Activated T-helper 17 cell treated with anti-CD3 and anti-CD28 coated beads, Interleukin-2, amount 50 U/mL, for 72 hours (primary cell): ENCODE data around the gene SCN1B. TPM values are rescaled to one million over a fixed set of nuclear protein-coding genes. Genes with fewer than 3 reads are reported as not detected.

Experiments used
- ATAC-seq: fragments of 150-1000 bp; cut with Tn5 transposase; replicated peaks from 2 replicates; pipeline ENCODE4 v1.10.0; 2021; ENCODE audit warnings: mild to moderate bottlenecking, moderate library complexity
- H3K27ac Mint-ChIP-seq: one replicate; pipeline ENCODE4 v1.8.0; 2022; ENCODE audit warnings: mixed read lengths
- H3K27me3 Mint-ChIP-seq: one replicate; pipeline ENCODE4 v1.8.0; 2022; ENCODE audit warnings: mixed read lengths
- H3K36me3 Mint-ChIP-seq: one replicate; pipeline ENCODE4 v1.8.0; 2022; ENCODE audit warnings: low read depth, mild to moderate bottlenecking, mixed read lengths
- H3K4me1 Mint-ChIP-seq: one replicate; pipeline ENCODE4 v1.8.0; 2022; ENCODE audit warnings: mixed read lengths
- H3K4me3 Mint-ChIP-seq: one replicate; pipeline ENCODE4 v1.8.0; 2022; ENCODE audit warnings: mild to moderate bottlenecking, mixed read lengths
- H3K9me3 Mint-ChIP-seq: one replicate; pipeline ENCODE4 v1.8.0; 2022; ENCODE audit warnings: mixed read lengths
- total RNA-seq, 2 donors: library from RNA; stranded (reverse); gene quantifications; one replicate each; pipeline ENCODE4 v1.2.3, GENCODE V29; 2022

The SCN1B gene
- total RNA-seq, 2 donors from 2014 or later, result 0.97 to 3.1 TPM

GRCh38 chr19:35073941-35074340 is 43.7 kb downstream of the SCN1B start:
- ATAC-seq, result no peak
- H3K27me3 Mint-ChIP-seq, result peaks cover 8% of the 10 kb centered on the region
- H3K4me1 Mint-ChIP-seq, result peaks cover 5% of the 10 kb centered on the region
- no peaks in the 10 kb centered on the region for H3K9me3 Mint-ChIP-seq
- H3K4me3 Mint-ChIP-seq, result no peak overlapping the region
- H3K27ac Mint-ChIP-seq, result no peak overlapping the region
- H3K36me3 Mint-ChIP-seq, result no peaks in the 10 kb centered on the region

GRCh38 chr19:35074426-35075201 is 44.3 kb downstream of the SCN1B start:
- Mint-ChIP-seq H3K36me3 (no peaks in the 10 kb centered on the region), H3K27ac (no peak overlapping the region), H3K4me1 (peaks cover 5% of the 10 kb centered on the region), H3K4me3 (no peak overlapping the region), H3K27me3 (peaks cover 8% of the 10 kb centered on the region), H3K9me3 (no peaks in the 10 kb centered on the region)
- ATAC-seq, result no peak

- Mint-ChIP-seq H3K9me3 (no peaks in the 10 kb centered on the region), H3K4me1 (peaks cover 5% of the 10 kb centered on the region), H3K27me3 (peaks cover 8% of the 10 kb centered on the region), H3K4me3 (no peak overlapping the region), H3K36me3 (no peaks in the 10 kb centered on the region), H3K27ac (no peak overlapping the region)
- ATAC-seq, result no peak
These were observed 45.1 kb downstream of the SCN1B start for GRCh38 chr19:35075202-35076025.

DNA sequence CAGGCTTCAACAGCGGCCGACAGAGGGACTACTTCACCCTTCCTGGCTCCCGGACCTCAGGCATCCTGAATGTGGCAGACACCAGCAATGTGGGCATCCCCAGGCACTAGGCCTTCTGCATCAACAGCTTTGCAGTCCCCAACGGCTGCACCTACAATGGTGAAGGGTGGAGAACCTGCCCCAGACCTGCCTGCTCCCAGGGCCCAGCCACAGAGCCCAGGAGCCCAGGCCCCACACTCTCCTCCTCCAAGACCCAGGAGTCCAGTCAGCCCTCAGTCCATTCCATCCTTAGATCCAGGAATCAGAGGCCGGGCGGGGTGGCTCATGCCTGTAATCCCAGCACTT is 45.7 kb downstream of the SCN1B start:
- ATAC-seq, result no peak
- no peaks in the 10 kb centered on the region for H3K36me3 Mint-ChIP-seq
- no peak overlapping the region for H3K27ac Mint-ChIP-seq

DNA sequence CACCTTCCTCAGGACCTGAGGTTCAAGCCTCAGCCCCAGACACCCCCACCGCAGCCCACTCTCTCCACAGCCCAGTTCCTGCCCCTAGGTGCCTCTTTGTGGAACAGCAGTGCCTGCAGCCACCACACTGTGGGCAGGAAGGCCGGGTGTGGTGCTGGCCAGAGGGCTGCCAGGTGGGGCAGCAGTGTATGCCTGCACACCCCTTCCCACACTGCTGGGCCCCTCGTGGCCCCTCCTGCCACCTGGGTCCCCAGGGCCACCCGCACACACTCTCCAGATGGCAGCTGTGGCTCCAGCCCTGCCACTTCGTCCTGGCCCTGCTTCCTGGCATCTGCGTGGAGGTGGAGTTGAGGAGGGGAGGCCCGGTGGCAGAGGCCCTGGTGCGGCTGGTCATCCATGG is 46.4 kb downstream of the SCN1B start:
- H3K9me3 Mint-ChIP-seq, result no peaks in the 10 kb centered on the region
- H3K4me3 Mint-ChIP-seq, result no peak overlapping the region
- H3K4me1 Mint-ChIP-seq, result peaks cover 5% of the 10 kb centered on the region
- H3K36me3 Mint-ChIP-seq, result no peaks in the 10 kb centered on the region
- H3K27ac Mint-ChIP-seq, result no peak overlapping the region
- no peak for ATAC-seq
- peaks cover 8% of the 10 kb centered on the region for H3K27me3 Mint-ChIP-seq

More for the DNA sequence above, 45.7 kb downstream of the SCN1B start:
- H3K4me3 Mint-ChIP-seq, result no peak overlapping the region
- H3K27me3 Mint-ChIP-seq, result peaks cover 8% of the 10 kb centered on the region
- no peaks in the 10 kb centered on the region for H3K9me3 Mint-ChIP-seq
- H3K4me1 Mint-ChIP-seq, result peaks cover 5% of the 10 kb centered on the region

GRCh38 chr19:35077411-35078223 is 47.3 kb downstream of the SCN1B start:
- H3K27me3 Mint-ChIP-seq, result peaks cover 8% of the 10 kb centered on the region
- no peak overlapping the region for H3K27ac Mint-ChIP-seq

DNA sequence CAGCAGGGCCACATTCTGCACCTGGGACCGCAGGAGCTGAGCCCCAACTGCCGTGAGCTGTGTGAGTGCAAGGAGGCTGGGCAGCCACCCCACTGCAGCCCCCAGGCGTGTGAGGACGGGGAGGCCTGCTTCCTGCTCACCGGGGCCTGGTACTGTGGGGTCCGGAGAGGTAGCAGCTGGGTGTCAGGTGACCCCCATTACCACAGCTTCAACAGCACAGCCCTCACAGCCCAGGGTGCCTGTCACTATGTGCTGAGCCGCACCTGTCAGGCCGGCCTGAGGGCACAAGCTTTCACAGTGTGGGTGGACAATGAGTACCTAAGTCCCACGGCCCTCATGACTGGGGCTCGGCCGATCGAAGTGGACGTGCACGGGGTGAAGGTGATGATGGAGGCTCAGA is 49.6 kb downstream of the SCN1B start:
- H3K9me3 Mint-ChIP-seq, result no peaks in the 10 kb centered on the region
- no peak overlapping the region for H3K4me3 Mint-ChIP-seq
- H3K4me1 Mint-ChIP-seq, result peaks cover 5% of the 10 kb centered on the region
- peaks cover 8% of the 10 kb centered on the region for H3K27me3 Mint-ChIP-seq
- H3K36me3 Mint-ChIP-seq, result no peaks in the 10 kb centered on the region
- H3K27ac Mint-ChIP-seq, result no peak overlapping the region
- no peak for ATAC-seq

More at GRCh38 chr19:35077411-35078223, 47.3 kb downstream of the SCN1B start:
- no peaks in the 10 kb centered on the region for H3K36me3 Mint-ChIP-seq
- no peak for ATAC-seq
- H3K4me3 Mint-ChIP-seq, result no peak overlapping the region
- H3K9me3 Mint-ChIP-seq, result no peaks in the 10 kb centered on the region
- H3K4me1 Mint-ChIP-seq, result peaks cover 5% of the 10 kb centered on the region

- Mint-ChIP-seq H3K27ac (no peak overlapping the region), H3K36me3 (no peaks in the 10 kb centered on the region), H3K9me3 (no peaks in the 10 kb centered on the region), H3K27me3 (peaks cover 4% of the 10 kb centered on the region), H3K4me1 (no peaks in the 10 kb centered on the region), H3K4me3 (no peak overlapping the region)
- no peak for ATAC-seq
These were observed 50.4 kb downstream of the SCN1B start for GRCh38 chr19:35080613-35081170.

- peaks cover 4% of the 10 kb centered on the region for H3K27me3 Mint-ChIP-seq
- ATAC-seq, result no peak
- H3K9me3 Mint-ChIP-seq, result no peaks in the 10 kb centered on the region
- no peak overlapping the region for H3K4me3 Mint-ChIP-seq
- H3K36me3 Mint-ChIP-seq, result no peaks in the 10 kb centered on the region
- no peak overlapping the region for H3K27ac Mint-ChIP-seq
- no peaks in the 10 kb centered on the region for H3K4me1 Mint-ChIP-seq
These were observed 50.9 kb downstream of the SCN1B start for GRCh38 chr19:35081201-35081600.

GRCh38 chr19:35083691-35084508 is 53.6 kb downstream of the SCN1B start:
- Mint-ChIP-seq H3K9me3 (no peaks in the 10 kb centered on the region), H3K27ac (no peak overlapping the region), H3K4me1 (no peaks in the 10 kb centered on the region), H3K36me3 (no peaks in the 10 kb centered on the region), H3K4me3 (no peak overlapping the region), H3K27me3 (peaks cover under 1% of the 10 kb centered on the region)
- no peak for ATAC-seq

GRCh38 chr19:35084509-35084762 is 54.2 kb downstream of the SCN1B start:
- no peaks in the 10 kb centered on the region for H3K4me1 Mint-ChIP-seq
- H3K27me3 Mint-ChIP-seq, result no peaks in the 10 kb centered on the region
- no peaks in the 10 kb centered on the region for H3K36me3 Mint-ChIP-seq
- no peak overlapping the region for H3K27ac Mint-ChIP-seq
- H3K9me3 Mint-ChIP-seq, result no peaks in the 10 kb centered on the region
- no peak overlapping the region for H3K4me3 Mint-ChIP-seq
- no peak for ATAC-seq

GRCh38 chr19:35085947-35086346 is 55.7 kb downstream of the SCN1B start:
- Mint-ChIP-seq H3K27ac (peak overlapping the region; percentile 12), H3K4me3 (no peak overlapping the region), H3K27me3 (peaks cover 3% of the 10 kb centered on the region), H3K9me3 (no peaks in the 10 kb centered on the region), H3K4me1 (no peaks in the 10 kb centered on the region), H3K36me3 (no peaks in the 10 kb centered on the region)
- ATAC-seq, result no peak

- H3K27me3 Mint-ChIP-seq, result peaks cover 3% of the 10 kb centered on the region
- no peak overlapping the region for H3K27ac Mint-ChIP-seq
- no peaks in the 10 kb centered on the region for H3K9me3 Mint-ChIP-seq
- no peak overlapping the region for H3K4me3 Mint-ChIP-seq
- H3K4me1 Mint-ChIP-seq, result no peaks in the 10 kb centered on the region
- ATAC-seq, result no peak
- H3K36me3 Mint-ChIP-seq, result no peaks in the 10 kb centered on the region
These were observed 56.2 kb downstream of the SCN1B start for GRCh38 chr19:35086455-35086854.

DNA sequence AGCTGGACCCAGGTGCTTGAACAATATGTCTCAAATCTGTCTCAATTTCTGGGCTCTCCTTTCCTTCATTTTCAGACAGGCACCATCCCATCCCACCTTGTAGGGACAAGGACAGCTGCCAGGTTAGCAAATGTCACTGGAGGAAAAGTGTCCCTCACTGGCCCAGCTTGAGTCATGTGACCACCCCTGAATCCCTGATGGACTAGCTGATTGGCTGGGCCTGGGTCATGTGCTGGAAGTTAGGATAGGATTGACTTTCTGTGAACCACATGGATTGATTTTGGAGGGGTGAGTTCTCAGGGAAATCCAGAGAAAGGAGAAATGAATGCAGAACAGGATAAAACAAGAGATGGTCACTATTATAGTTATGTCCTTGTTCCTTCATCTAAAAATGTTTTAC is 57.1 kb downstream of the SCN1B start:
- Mint-ChIP-seq H3K9me3 (no peaks in the 10 kb centered on the region), H3K4me3 (no peak overlapping the region), H3K36me3 (no peaks in the 10 kb centered on the region), H3K4me1 (no peaks in the 10 kb centered on the region), H3K27me3 (peaks cover 3% of the 10 kb centered on the region), H3K27ac (no peak overlapping the region)
- no peak for ATAC-seq
